Measurements from ENCODE around the gene COMTD1.

DNA sequence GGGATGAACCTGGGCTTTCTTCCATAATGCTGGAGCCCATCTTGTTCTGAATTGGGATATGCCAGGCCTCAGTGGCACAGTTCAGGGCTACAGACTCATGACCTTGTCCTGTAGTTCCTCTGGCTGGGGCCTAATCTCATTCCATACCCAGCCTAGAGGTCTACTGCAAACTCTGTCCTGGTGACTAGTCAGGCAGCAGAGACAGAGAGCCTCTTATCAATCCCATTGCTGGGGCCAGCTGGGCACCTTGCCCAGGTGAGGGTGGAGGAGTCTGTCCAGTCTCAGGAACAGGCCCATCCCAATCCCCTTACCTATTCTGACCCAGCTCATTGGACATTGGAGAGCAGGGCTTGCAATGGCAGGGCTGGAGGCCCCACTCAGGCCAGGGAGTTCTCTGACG lies 28.0 kb upstream of the COMTD1 start:
- TF ChIP-seq, protein P1, sequence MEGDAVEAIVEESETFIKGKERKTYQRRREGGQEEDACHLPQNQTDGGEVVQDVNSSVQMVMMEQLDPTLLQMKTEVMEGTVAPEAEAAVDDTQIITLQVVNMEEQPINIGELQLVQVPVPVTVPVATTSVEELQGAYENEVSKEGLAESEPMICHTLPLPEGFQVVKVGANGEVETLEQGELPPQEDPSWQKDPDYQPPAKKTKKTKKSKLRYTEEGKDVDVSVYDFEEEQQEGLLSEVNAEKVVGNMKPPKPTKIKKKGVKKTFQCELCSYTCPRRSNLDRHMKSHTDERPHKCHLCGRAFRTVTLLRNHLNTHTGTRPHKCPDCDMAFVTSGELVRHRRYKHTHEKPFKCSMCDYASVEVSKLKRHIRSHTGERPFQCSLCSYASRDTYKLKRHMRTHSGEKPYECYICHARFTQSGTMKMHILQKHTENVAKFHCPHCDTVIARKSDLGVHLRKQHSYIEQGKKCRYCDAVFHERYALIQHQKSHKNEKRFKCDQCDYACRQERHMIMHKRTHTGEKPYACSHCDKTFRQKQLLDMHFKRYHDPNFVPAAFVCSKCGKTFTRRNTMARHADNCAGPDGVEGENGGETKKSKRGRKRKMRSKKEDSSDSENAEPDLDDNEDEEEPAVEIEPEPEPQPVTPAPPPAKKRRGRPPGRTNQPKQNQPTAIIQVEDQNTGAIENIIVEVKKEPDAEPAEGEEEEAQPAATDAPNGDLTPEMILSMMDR (IDR thresholded peaks at IDR 0.05; ENCODE audit: low read depth, low read length), result no peak
- no peak for TF ChIP-seq POLR2A (IDR thresholded peaks at IDR 0.05; ENCODE audit: extremely low read depth, insufficient read length)
- TF ChIP-seq, protein P2, sequence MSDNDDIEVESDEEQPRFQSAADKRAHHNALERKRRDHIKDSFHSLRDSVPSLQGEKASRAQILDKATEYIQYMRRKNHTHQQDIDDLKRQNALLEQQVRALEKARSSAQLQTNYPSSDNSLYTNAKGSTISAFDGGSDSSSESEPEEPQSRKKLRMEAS (IDR thresholded peaks at IDR 0.05; ENCODE audit: low read depth, low read length), result no peak

Measured in NB4 (cell line).